ENCODE results near the gene LPCAT3. TPM values are rescaled to one million over a fixed set of nuclear protein-coding genes. Genes with fewer than 3 reads are reported as not detected.

The LPCAT3 gene
- total RNA-seq, 2 donors from 2014 or later: 33.6 to 86.7 TPM

DNA sequence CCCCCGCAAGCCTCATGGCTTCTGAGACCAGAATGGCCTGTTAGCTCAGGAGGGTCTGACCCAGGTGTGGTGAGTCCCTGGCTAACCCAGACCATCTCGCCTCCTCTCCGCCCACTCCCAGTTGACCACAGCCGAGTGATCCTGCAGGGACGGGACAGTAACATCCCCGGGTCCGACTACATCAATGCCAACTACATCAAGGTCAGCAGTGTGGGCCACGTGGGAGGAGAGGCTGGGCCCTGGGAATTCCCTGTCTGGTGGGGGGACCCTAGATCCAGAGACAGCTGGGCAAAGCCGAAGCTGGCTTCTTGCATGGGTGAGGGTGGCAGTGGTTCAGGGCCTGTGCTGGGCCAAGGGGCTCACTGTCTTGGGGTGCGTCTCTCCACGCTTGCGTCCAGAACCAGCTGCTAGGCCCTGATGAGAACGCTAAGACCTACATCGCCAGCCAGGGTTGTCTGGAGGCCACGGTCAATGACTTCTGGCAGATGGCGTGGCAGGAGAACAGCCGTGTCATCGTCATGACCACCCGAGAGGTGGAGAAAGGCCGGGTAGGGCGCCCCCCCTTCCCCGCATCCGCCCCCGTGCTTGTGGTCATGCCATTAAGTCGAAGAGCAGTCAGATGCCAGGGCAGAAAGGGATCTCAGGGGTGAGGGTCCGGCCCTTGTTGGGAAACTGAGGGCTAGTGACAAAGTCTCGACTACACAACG, 62.1 kb downstream of the LPCAT3 start:
- no peak for TF ChIP-seq CTCF (conservative IDR thresholded peaks at IDR 0.05)
- Mint-ChIP-seq H3K36me3 (ENCODE audit: low read depth) (peaks cover 27% of the 10 kb centered on the region), H3K4me3 (no peak overlapping the region), H3K27me3 (ENCODE audit: insufficient read depth) (no peaks in the 10 kb centered on the region), H3K4me1 (peaks cover 7% of the 10 kb centered on the region), H3K9me3 (no peaks in the 10 kb centered on the region), H3K27ac (no peak overlapping the region)
- H3K4me1 ChIP-seq (ENCODE audit: control insufficient read depth, insufficient read depth, low read length): no peaks in the 10 kb centered on the region
- no peak for DNase-seq
- H3K9me3 ChIP-seq (ENCODE audit: control insufficient read depth, low read length): no peaks in the 10 kb centered on the region
- no peaks in the 10 kb centered on the region for H3K36me3 ChIP-seq (ENCODE audit: control insufficient read depth, insufficient read depth, low read length)
- H3K4me3 ChIP-seq (ENCODE audit: low read length): no peak overlapping the region
- WGBS, 2 experiments (ENCODE audit: insufficient coverage in 1 of 2, insufficient read length in 1 of 2): 85 to 90% methylated on average over 20 to 28 of the region's 28 CpGs
- H3K27ac ChIP-seq (ENCODE audit: low read depth, low read length): no peak overlapping the region
- no peaks in the 10 kb centered on the region for H3K27me3 ChIP-seq (ENCODE audit: control insufficient read depth, insufficient read depth, low read length, poor library complexity, severe bottlenecking)
- no peak overlapping the region for H3K9ac ChIP-seq (ENCODE audit: extremely low read depth, low read length, poor library complexity, severe bottlenecking)

DNA sequence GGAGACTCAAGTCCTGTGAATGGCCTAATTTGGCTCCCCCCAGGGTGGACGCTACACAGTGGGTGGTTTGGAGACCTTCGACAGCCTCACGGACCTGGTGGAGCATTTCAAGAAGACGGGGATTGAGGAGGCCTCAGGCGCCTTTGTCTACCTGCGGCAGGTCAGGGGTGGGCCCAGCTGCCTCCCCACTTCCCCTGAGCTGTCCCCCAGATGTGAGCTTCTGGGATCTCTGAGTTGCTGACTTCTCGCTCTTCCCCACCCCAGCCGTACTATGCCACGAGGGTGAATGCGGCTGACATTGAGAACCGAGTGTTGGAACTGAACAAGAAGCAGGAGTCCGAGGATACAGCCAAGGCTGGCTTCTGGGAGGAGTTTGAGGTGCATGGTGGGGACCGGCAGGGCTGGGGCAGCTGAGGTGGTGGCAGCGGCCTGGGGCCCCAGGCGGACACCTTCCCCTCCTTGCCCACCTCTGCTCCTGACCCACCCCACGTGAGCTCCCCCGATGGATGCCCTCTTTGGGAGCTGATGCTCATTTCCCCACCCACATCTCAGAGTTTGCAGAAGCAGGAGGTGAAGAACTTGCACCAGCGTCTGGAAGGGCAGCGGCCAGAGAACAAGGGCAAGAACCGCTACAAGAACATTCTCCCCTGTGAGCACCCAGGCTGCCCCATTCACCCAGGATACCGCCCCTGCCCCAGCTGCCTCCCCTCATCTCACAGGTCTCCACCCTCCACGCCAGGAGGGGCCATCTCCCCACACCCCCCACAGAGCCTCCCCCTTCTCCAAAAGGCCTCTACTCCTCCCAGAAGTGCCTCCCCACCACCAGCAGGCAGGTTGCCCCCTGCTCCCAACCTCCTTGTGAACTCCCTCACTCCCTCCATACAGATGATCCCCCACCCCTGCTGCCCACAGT, 62.9 kb downstream of the LPCAT3 start:
- H3K9me3 ChIP-seq (ENCODE audit: control insufficient read depth, low read length): no peaks in the 10 kb centered on the region
- Mint-ChIP-seq H3K9me3 (no peaks in the 10 kb centered on the region), H3K36me3 (ENCODE audit: low read depth) (peaks cover 24% of the 10 kb centered on the region), H3K27ac (no peak overlapping the region), H3K4me1 (peaks cover under 1% of the 10 kb centered on the region), H3K27me3 (ENCODE audit: insufficient read depth) (no peaks in the 10 kb centered on the region), H3K4me3 (no peak overlapping the region)
- no peak for DNase-seq
- no peak overlapping the region for H3K4me3 ChIP-seq (ENCODE audit: low read length)
- H3K27ac ChIP-seq (ENCODE audit: low read depth, low read length): no peak overlapping the region
- no peaks in the 10 kb centered on the region for H3K36me3 ChIP-seq (ENCODE audit: control insufficient read depth, insufficient read depth, low read length)
- no peaks in the 10 kb centered on the region for H3K4me1 ChIP-seq (ENCODE audit: control insufficient read depth, insufficient read depth, low read length)
- 93 to 97% methylated on average over 13 to 22 of the region's 22 CpGs for WGBS, 2 experiments (ENCODE audit: insufficient coverage in 1 of 2, insufficient read length in 1 of 2)
- no peak for TF ChIP-seq CTCF (conservative IDR thresholded peaks at IDR 0.05)
- H3K27me3 ChIP-seq (ENCODE audit: control insufficient read depth, insufficient read depth, low read length, poor library complexity, severe bottlenecking): no peaks in the 10 kb centered on the region
- H3K9ac ChIP-seq (ENCODE audit: extremely low read depth, low read length, poor library complexity, severe bottlenecking): no peak overlapping the region

DNA sequence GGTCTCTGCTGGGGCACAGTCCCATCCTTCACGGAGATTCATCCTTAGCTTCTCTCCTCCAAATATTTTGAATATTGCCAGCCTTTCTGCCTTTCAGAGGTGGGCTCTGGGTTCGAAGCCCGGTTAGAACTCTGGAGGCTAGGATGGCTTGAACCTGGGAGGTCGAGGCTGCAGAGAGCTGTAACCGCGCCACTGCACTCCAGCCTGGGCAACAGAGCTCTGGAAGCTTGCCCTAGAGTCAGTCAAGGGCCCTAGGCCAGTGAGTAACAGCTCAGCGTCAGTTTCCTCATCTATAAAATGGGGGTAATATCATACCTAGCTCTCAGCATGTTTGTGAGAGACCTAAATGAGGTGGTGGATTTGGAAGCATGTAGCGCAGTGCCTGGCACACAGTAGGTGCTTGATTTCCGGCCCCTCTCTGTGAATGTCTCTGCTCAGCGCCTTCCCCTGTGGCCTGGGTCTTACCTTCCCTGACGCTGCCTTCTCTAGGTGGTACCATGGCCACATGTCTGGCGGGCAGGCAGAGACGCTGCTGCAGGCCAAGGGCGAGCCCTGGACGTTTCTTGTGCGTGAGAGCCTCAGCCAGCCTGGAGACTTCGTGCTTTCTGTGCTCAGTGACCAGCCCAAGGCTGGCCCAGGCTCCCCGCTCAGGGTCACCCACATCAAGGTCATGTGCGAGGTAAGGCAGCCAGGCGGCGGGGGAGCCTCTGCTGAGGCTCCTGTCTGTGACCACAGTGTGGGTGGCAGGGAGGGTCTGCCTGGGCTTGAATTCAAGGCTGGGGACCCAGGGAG, 63.8 kb downstream of the LPCAT3 start:
- 87 to 91% methylated on average over 15 to 21 of the region's 21 CpGs for WGBS, 2 experiments (ENCODE audit: insufficient coverage in 1 of 2, insufficient read length in 1 of 2)
- Histone ChIP-seq H3K36me3 (ENCODE audit: control insufficient read depth, insufficient read depth, low read length) (no peaks in the 10 kb centered on the region), H3K4me3 (ENCODE audit: low read length) (no peak overlapping the region), H3K9ac (ENCODE audit: extremely low read depth, low read length, poor library complexity, severe bottlenecking) (no peak overlapping the region), H3K4me1 (ENCODE audit: control insufficient read depth, insufficient read depth, low read length) (no peaks in the 10 kb centered on the region), H3K27me3 (ENCODE audit: control insufficient read depth, insufficient read depth, low read length, poor library complexity, severe bottlenecking) (no peaks in the 10 kb centered on the region), H3K27ac (ENCODE audit: low read depth, low read length) (no peak overlapping the region), H3K9me3 (ENCODE audit: control insufficient read depth, low read length) (no peaks in the 10 kb centered on the region)
- H3K9me3 Mint-ChIP-seq: no peaks in the 10 kb centered on the region
- peaks cover 6% of the 10 kb centered on the region for H3K4me1 Mint-ChIP-seq
- no peak for DNase-seq
- no peak for TF ChIP-seq CTCF (conservative IDR thresholded peaks at IDR 0.05)
- peaks cover 22% of the 10 kb centered on the region for H3K36me3 Mint-ChIP-seq (ENCODE audit: low read depth)
- no peak overlapping the region for H3K4me3 Mint-ChIP-seq
- H3K27me3 Mint-ChIP-seq (ENCODE audit: insufficient read depth): no peaks in the 10 kb centered on the region
- H3K27ac Mint-ChIP-seq: peak overlapping the region; percentile 28

All from endodermal cell (in vitro differentiated cells).